Psoas muscle (tissue), 8 donors: ENCODE measurements around the gene GTSE1. TPM values are rescaled to one million over a fixed set of nuclear protein-coding genes. Genes with fewer than 3 reads are reported as not detected.

ENCODE experiments used
- ATAC-seq, 4 donors: fragments of 200-7000 bp; cut with Tn5 transposase; one replicate each; pipeline ENCODE4 v1.9.1; 2020; ENCODE audit warnings: moderate library complexity in 3 of 4, mild to moderate bottlenecking in 2 of 4
- DNase-seq, 2 donors: peaks; one replicate each; pipeline ENCODE4 v3.0.0-alpha.2; 2020
- H3K27ac ChIP-seq: fragments of 200-600 bp; one replicate; pipeline ENCODE4 v1.8.0; 2022
- H3K27me3 ChIP-seq, 3 donors: fragments of 200-600 bp in 1 of 3; one replicate each; pipeline versions ENCODE4 v1.6.1 to v1.8.0; 2013 to 2022; ENCODE audit warnings: low read length in 2 of 3, mild to moderate bottlenecking in 2 of 3, moderate library complexity in 1 of 3; ENCODE audit not compliant: insufficient read depth in 3 of 3
- H3K36me3 ChIP-seq, 2 donors: fragments of 200-600 bp in 1 of 2; one replicate each; pipeline versions ENCODE4 v1.6.1 to v1.8.0; 2013 to 2022; ENCODE audit warnings: low read depth in 1 of 2, mild to moderate bottlenecking in 1 of 2, moderate library complexity in 1 of 2; ENCODE audit not compliant: insufficient read depth in 1 of 2
- H3K4me1 ChIP-seq: fragments of 200-600 bp; one replicate; pipeline ENCODE4 v1.8.0; 2022
- H3K4me3 ChIP-seq: fragments of 200-600 bp; one replicate; pipeline ENCODE4 v1.8.0; 2022; ENCODE audit warnings: mild to moderate bottlenecking
- H3K9me3 ChIP-seq: fragments of 200-600 bp; one replicate; pipeline ENCODE4 v1.8.0; 2022
- whole genome bisulfite sequencing, 3 donors: extraction: QIAGEN DNeasy Blood & Tissue Kit; methylation state at CpG; one replicate each; pipeline versions ENCODE4 v1.1.6 to v1.1.7; 2013; 5-methylcytosine and 5-hydroxymethylcytosine counted together
- intact Hi-C, 2 donors: fragments of 100-400 bp; cut with DNase I; formaldehyde crosslinking; loops; one replicate each; pipeline versions ENCODE4 v1.11.0 to v1.14.2; 2022
- polyA plus RNA-seq, 3 donors: library from polyadenylated mRNA; stranded (reverse); fragments of 200-250 nt; gene quantifications; one replicate each; pipeline ENCODE4 v1.2.3, GENCODE V29; 2013
- total RNA-seq, 4 donors: library from RNA; stranded (reverse); fragmentation: NEBNext Ultra II Directional in 2 of 4; extraction: Animal tissue kit (Norgen Biotek cat#: 25700) in 2 of 4; gene quantifications; one replicate each; pipeline versions ENCODE4 v1.2.1 to v1.2.4, GENCODE V29; 2021 to 2023
- TF ChIP-seq, protein P1 (sequence below): fragments of 200-600 bp; IDR thresholded peaks from one replicate; pipeline ENCODE4 v1.8.0; 2022; ENCODE audit warnings: antibody characterized with exemption
- donor health status: healthy with polysubstance abuse.
- donor health status: DM: no; HTN: no; CAD: no; lungs with moderate emphysema.
- donor health status: Bipolar disorder and iron deficiency.
- donor health status: healthy.
- donor health status: DM: yes; HTN: yes; CAD: no.
- donor health status: DM: no; HTN: no; CAD: no.
- donor health status: DM: no; HTN: no; CAD: no.
- donor health status: DM: yes; HTN: yes; CAD: no.

Gene GTSE1
- total and polyA plus RNA-seq, 7 donors: 0.04 to 0.47 (median 0.16) TPM; not detected in 1

GRCh38 chr22:46251266-46251665 lies 45.4 kb upstream of the GTSE1 start:
- Histone ChIP-seq H3K4me3 (peak overlapping the region; percentile 97), H3K36me3 (no peaks in the 10 kb centered on the region), H3K27me3 (no peaks in the 10 kb centered on the region), H3K9me3 (no peaks in the 10 kb centered on the region), H3K27ac (peak overlapping the region; percentile 93), H3K4me1 (peaks cover 27% of the 10 kb centered on the region)
- intact Hi-C loops: loop anchor here in 1 of 2 donors (5.0 kb wide), 1 partner anchor 104 kb away; no protein-coding TSS in a partner anchor
- DNase-seq (no peak), ATAC-seq (no peak)
- WGBS, 3 donors: 49 to 61% (median 54%) methylated on average over 7 of the region's 7 CpGs
- TF ChIP-seq, protein P1, sequence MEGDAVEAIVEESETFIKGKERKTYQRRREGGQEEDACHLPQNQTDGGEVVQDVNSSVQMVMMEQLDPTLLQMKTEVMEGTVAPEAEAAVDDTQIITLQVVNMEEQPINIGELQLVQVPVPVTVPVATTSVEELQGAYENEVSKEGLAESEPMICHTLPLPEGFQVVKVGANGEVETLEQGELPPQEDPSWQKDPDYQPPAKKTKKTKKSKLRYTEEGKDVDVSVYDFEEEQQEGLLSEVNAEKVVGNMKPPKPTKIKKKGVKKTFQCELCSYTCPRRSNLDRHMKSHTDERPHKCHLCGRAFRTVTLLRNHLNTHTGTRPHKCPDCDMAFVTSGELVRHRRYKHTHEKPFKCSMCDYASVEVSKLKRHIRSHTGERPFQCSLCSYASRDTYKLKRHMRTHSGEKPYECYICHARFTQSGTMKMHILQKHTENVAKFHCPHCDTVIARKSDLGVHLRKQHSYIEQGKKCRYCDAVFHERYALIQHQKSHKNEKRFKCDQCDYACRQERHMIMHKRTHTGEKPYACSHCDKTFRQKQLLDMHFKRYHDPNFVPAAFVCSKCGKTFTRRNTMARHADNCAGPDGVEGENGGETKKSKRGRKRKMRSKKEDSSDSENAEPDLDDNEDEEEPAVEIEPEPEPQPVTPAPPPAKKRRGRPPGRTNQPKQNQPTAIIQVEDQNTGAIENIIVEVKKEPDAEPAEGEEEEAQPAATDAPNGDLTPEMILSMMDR: no peak

DNA sequence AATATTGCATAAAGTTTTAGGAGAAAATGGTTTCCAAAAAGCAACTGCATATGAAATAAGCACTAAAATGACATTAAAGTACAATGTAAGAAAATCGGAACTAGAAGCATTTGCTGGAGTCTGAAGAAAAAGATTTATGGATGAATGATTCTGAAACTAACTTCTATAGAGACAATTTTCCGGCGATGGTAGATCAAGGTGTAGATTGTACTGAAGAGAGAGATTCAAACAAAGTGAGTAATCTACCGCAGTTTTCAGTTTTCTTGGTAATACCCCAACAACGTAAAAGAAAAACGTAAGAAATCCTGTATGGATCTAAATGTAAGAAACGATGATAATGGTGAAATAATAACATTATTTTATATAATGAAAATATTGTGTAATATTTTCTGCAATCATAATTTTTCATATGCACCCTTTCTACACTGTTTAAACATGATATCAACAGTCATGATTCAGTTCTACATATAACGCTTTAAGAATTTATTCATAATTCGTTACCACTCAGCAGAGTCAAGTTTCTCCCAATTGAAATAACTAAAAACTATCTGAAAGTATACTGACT lies 44.8 kb upstream of the GTSE1 start:
- intact Hi-C loops: loop anchor here in 1 of 2 donors (5.0 kb wide), 1 partner anchor 105 kb away; no protein-coding TSS in a partner anchor
- 91 to 92% (median 91%) methylated on average over 9 of the region's 9 CpGs for WGBS, 3 donors
- Histone ChIP-seq H3K4me3 (peak overlapping the region; percentile 97), H3K4me1 (peaks cover 33% of the 10 kb centered on the region), H3K27me3 (no peaks in the 10 kb centered on the region), H3K36me3 (no peaks in the 10 kb centered on the region), H3K27ac (no peak overlapping the region), H3K9me3 (no peaks in the 10 kb centered on the region)
- TF ChIP-seq, protein P1: no peak
- ATAC-seq (no peak), DNase-seq (no peak)

DNA sequence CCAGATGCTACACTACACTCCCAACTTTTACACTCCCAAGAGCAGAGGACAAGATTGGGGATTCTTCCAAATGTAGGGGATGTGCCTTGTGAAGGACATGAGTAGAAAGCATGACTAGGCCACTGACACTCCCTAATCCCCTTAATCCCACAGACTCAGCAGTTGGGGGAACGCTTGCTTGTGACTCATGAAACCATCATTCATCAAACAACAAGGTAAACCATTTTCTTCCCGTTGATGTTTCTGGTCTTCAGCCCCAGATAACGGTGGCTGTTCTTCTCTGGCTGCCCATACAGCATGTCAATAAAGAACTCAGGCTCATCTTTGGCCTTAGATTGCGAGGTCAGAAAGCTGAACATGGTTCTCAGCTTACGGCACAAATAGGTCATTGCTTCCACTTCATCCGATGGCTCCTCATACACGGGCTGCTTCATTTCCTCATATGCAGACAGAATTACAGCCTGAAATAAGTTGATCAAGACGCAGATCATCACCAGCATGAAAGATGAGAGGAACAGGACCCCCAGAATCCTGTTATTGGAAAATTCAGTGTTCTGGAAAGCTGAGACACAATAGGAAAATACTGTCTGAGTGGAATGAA lies 40.2 kb upstream of the GTSE1 start:
- Histone ChIP-seq H3K9me3 (no peaks in the 10 kb centered on the region), H3K4me3 (no peak overlapping the region), H3K4me1 (peaks cover 22% of the 10 kb centered on the region), H3K36me3 (no peaks in the 10 kb centered on the region), H3K27ac (peak overlapping the region; percentile 15), H3K27me3 (no peaks in the 10 kb centered on the region)
- 27 to 48% (median 32%) methylated on average over 8 of the region's 8 CpGs for WGBS, 3 donors
- intact Hi-C loops: no loop called here
- no peak for DNase-seq
- TF ChIP-seq, protein P1: no peak
- peak; percentile 40 to 86 (median 68) for ATAC-seq

DNA sequence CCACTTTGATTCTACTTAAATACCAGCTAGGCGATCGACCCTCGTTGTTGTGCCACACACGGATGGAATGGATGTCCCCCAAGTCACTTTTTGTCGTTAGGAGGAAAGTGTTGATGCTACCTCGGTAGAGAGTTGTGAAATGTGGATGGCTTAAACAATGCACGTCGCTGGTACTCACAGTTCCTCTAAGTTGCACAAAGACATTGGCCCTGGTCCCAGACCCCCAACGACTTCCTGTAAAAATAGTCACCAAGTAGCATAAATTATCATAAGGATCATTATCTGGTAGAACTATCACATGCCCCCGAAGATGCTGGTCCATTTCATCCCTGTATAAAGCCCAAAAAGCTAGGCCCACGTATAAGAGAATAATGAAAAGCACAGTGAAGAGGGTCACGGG lies 37.3 kb upstream of the GTSE1 start:
- Histone ChIP-seq H3K4me1 (peaks cover 15% of the 10 kb centered on the region), H3K27ac (no peak overlapping the region), H3K9me3 (no peaks in the 10 kb centered on the region), H3K36me3 (no peaks in the 10 kb centered on the region), H3K27me3 (no peaks in the 10 kb centered on the region), H3K4me3 (no peak overlapping the region)
- 73 to 82% (median 75%) methylated on average over 12 of the region's 12 CpGs for WGBS, 3 donors
- intact Hi-C loops: no loop called here
- DNase-seq (peak in 1 of 2 donors; percentile 33), ATAC-seq (no peak)
- TF ChIP-seq, protein P1: no peak
